Measurements from ENCODE around the gene IFI30. TPM values are rescaled to one million over a fixed set of nuclear protein-coding genes. Genes with fewer than 3 reads are reported as not detected.
A peak's percentile ranks its signal among the peaks of the same experiment; 100 is the strongest.

IFI30 gene
- 77.6 and 103 TPM in 2 replicates for total RNA-seq (2014; rRNA removed; shearing (Covaris generic))

GRCh38 chr19:18173572-18174288 is at the start of gene IFI30:
TSS of gene IFI30 (plus strand) at chr19:18173813. CDS start at chr19:18173842, 29 bp downstream.
- DNase-seq (ENCODE audit: low spot score), result peak; percentile 39
- in situ Hi-C loops (cut with HindIII; ENCODE audit: low sequenced_read_pairs), result no loop called here

DNA sequence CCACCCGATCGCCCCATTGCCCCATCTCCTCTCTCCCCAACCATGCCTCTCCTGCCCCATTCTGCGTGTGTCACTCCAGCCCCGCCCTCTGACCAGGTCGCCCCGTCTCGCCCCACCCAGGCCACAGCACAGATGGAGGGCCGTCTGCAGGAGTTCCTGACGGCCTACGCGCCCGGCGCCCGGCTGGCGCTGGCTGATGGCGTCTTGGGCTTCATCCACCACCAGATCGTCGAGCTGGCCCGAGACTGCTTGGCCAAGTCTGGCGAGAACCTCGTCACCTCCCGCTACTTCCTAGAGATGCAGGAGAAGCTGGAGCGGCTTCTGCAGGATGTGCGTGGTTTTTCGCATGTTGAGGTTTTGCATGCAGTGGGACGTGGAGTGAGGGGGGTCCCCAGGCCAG is 49.8 kb upstream of the IFI30 start:
- DNase-seq (ENCODE audit: low spot score), result no peak
- in situ Hi-C loops (cut with HindIII; ENCODE audit: low sequenced_read_pairs), result no loop called here

- in situ Hi-C loops (cut with HindIII; ENCODE audit: low sequenced_read_pairs), result no loop called here
- no peak for DNase-seq (ENCODE audit: low spot score)
These were observed 47.5 kb upstream of the IFI30 start for GRCh38 chr19:18126097-18126496.

- DNase-seq (ENCODE audit: low spot score), result no peak
- in situ Hi-C loops (cut with HindIII; ENCODE audit: low sequenced_read_pairs), result no loop called here
These were observed 45.6 kb upstream of the IFI30 start for GRCh38 chr19:18128044-18128443.

- in situ Hi-C loops (cut with HindIII; ENCODE audit: low sequenced_read_pairs), result no loop called here
- no peak for DNase-seq (ENCODE audit: low spot score)
These were observed 44.8 kb upstream of the IFI30 start for GRCh38 chr19:18128805-18129204.

DNA sequence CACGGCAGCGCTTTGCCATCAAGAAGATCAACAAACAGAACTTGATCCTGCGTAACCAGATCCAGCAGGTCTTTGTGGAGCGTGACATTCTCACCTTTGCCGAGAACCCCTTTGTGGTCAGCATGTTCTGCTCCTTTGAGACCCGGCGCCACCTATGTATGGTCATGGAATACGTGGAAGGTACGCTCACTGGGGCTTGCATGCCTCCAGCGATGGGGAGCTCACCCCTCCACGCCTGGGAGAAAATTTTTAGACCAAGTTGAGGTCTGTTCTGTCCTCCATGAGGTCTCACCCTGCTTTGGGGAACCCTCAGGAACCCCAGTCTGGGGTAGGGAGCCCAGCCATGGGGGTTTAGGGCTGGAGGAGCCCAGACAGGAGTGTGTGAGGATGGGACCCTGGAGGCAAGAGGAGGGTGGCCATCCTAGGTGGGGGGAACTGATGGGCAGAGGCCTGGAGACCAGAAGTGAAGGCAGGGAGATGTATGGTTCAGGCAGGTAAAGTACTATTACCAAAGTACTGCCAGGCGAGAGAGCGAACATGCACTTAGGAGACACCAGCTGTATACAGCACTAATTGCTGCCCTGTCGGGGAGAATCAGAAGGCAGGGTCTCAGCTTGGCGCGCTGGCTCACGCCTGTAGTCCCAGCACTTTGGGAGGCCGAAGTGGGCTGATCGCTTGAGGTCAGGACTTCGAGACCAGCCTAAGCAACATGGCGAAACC is 42.9 kb upstream of the IFI30 start:
- no peak for DNase-seq (ENCODE audit: low spot score)
- in situ Hi-C loops (cut with HindIII; ENCODE audit: low sequenced_read_pairs), result no loop called here

DNA sequence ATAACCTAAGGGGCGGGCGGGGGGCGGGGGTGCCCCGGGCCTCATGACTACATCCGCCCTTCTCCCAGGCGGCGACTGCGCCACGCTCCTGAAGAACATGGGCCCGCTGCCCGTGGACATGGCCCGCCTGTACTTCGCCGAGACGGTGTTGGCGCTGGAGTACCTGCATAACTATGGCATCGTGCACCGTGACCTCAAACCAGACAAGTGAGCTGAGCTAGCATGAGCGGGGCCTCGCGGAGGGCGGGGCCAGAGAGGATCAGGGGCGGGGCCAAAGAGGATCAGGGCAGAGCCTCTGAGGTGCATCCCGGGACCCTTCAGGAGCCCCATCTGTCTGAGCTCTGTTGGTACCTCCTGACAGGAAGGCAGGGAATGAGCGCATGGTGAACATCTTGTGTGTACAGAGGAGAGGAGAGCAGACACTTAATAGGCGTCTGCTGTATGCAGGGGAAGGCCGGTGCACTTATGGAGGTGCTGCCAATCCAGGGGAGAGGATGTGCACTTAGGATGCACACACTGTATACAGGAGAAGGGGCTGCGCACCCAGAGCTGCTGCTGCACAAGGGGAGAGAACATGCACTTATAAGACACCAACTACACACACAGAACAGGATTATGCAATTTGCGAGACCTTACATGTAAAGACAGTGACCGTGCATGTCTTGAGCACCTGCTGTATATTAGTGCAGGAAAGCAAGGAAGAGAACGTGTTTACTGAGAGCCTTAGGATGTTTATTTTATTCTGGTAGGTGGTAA is 41.6 kb upstream of the IFI30 start:
- in situ Hi-C loops (cut with HindIII; ENCODE audit: low sequenced_read_pairs), result no loop called here
- no peak for DNase-seq (ENCODE audit: low spot score)

DNA sequence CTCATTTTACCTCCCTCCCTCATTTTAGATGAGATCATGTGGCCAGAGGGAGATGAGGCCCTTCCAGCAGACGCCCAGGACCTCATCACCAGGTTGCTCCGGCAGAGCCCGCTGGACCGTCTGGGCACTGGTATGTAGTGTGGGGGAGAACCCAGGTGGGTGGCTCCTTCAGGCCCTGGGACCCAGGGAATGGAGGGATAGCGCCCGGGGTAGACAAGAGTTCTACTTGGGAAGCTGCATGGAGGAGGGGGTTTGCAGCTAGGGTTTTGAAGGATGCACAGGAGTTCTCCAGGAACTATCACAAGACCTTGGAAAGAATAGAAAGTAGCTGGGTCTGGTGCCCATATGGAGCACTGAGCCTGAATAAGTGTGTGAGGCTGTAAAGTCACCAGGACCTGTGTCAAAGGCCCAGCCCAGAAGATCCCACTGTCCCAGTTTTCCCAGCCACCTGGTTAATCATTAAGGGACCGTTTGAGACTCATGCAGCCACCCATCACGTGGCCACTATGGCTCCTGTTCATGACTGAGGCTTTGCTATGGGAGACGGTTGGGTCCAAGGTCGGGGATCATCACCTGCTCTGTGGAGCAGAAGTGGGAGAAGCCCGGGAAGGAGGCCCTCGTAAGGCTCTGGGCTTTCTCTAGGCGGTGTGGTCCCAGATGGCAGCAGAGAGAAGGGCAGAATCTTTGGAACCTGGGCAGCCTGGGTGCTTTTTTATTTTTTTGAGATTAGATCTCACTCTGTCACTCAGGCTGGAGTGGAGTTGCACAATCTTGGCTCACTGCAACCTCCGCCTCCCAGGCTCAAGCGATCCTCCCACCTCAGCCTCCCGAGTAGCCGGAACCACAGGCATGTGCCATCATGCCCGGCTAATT is 37.7 kb upstream of the IFI30 start:
- in situ Hi-C loops (cut with HindIII; ENCODE audit: low sequenced_read_pairs), result no loop called here
- DNase-seq (ENCODE audit: low spot score), result no peak

DNA sequence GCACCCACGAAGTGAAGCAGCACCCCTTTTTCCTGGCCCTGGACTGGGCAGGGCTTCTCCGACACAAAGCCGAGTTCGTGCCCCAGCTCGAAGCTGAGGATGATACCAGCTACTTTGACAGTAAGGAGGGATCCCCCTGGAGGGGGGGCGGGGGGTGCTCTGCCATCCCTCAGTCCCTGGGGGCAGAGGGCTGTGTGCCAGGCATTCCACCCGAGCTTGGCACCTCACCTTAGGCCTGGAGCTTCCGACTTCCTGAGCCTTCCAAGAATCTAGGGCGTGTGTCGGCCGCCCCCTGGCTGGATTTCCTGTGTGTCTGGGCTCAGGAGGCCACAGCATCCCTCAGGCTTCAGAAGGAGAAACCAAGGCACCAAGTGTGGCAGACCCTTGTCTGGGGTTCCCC is 36.4 kb upstream of the IFI30 start:
- in situ Hi-C loops (cut with HindIII; ENCODE audit: low sequenced_read_pairs), result no loop called here
- DNase-seq (ENCODE audit: low spot score), result no peak

- in situ Hi-C loops (cut with HindIII; ENCODE audit: low sequenced_read_pairs), result no loop called here
- DNase-seq (ENCODE audit: low spot score), result no peak
These were observed 35.8 kb upstream of the IFI30 start for GRCh38 chr19:18137657-18138339.

GRCh38 chr19:18140473-18140872 is 33.1 kb upstream of the IFI30 start:
- in situ Hi-C loops (cut with HindIII; ENCODE audit: low sequenced_read_pairs), result no loop called here
- DNase-seq (ENCODE audit: low spot score), result no peak

DNA sequence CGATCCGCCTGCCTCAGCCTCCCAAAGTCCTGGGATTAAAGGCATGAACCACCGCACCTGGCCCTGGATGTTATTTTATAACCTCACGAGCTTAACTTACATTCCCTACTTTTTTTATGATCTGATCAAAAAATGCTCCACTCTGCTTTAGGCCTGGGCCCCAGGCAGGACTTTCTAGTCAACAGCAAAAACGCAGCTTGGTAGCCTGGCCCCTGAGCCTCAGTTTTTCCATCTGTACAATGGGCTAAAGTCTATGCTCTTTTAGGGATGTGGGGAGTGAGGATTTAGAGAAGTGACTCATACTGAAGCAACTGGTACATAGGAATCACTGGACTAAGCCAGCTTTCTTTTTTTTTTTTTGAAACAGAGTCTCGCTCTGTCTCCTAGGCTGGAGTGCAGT is 32.6 kb upstream of the IFI30 start:
- in situ Hi-C loops (cut with HindIII; ENCODE audit: low sequenced_read_pairs), result no loop called here

DNA sequence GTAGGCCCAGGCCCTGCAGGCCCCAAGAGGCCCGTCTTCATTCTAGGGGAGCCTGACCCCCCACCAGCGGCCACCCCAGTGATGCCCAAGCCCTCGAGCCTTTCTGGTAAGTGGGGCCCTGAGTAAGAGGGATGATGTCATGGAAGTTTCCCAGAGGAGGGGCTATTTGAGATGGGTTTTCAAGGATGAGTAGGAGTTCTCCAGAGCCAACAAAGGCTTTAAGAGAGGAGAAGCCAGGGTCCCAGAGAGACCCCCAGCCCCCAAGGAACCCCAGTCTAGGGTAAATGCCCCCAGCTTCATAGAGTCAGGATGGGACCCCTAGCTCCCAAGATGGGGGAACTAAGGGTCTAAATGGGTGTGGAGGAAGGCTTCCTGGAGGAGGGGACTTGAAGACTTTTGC is 29.7 kb upstream of the IFI30 start:
- DNase-seq (ENCODE audit: low spot score), result no peak
- in situ Hi-C loops (cut with HindIII; ENCODE audit: low sequenced_read_pairs), result no loop called here

More for the DNA sequence above, 32.6 kb upstream of the IFI30 start:
- DNase-seq (ENCODE audit: low spot score), result no peak

DNA sequence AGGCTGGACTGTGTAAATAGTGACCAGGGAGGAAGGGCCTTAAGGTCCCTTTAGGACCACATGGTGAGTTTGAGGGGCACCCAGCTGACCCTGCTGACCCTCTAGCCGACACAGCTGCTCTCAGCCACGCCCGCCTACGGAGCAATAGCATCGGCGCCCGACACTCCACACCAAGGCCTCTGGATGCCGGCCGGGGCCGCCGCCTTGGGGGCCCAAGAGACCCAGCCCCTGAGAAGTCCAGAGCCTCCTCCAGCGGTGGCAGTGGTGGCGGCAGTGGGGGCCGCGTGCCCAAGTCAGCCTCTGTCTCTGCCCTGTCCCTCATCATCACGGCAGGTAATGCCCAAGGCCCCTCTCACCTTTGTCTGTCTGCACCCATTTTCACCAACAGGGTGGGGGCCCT is 29.3 kb upstream of the IFI30 start:
- DNase-seq (ENCODE audit: low spot score), result no peak
- in situ Hi-C loops (cut with HindIII; ENCODE audit: low sequenced_read_pairs), result no loop called here

- in situ Hi-C loops (cut with HindIII; ENCODE audit: low sequenced_read_pairs), result no loop called here
- DNase-seq (ENCODE audit: low spot score), result no peak
These were observed 28.7 kb upstream of the IFI30 start for GRCh38 chr19:18144906-18145305.

DNA sequence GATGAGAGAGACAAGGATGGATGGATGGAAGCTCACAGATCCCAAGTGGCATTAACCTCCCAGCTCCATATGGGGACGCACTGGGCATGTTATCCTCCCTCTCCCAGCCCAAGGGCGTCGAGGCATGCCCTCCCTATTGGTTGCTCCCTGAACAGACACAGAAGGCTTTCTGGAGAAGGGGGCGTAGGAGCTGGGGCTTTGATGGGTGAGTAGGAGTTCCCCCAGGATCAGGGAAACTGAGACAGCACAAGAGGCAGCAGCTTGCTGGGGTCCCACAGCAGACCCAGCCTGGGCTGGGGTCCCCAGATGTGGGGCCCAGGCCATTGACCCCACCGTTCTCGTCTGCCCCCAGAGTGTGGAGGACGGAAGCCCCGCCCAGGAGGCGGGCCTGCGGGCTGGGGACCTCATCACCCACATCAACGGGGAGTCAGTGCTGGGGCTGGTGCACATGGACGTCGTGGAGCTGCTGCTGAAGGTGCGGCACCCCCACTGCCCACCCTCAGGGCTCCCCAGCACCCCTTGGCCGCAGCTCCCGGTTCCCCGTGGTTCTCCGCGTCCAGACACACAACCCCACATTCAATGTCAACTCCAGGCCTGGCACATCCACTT is 28.1 kb upstream of the IFI30 start:
- no peak for DNase-seq (ENCODE audit: low spot score)
- in situ Hi-C loops (cut with HindIII; ENCODE audit: low sequenced_read_pairs), result no loop called here

GRCh38 chr19:18147396-18147795 is 26.2 kb upstream of the IFI30 start:
- in situ Hi-C loops (cut with HindIII; ENCODE audit: low sequenced_read_pairs), result no loop called here
- no peak for DNase-seq (ENCODE audit: low spot score)

GRCh38 chr19:18149596-18149975 is 24.0 kb upstream of the IFI30 start:
- in situ Hi-C loops (cut with HindIII; ENCODE audit: low sequenced_read_pairs), result no loop called here
- no peak for DNase-seq (ENCODE audit: low spot score)
